Bone marrow (tissue), 2 donors: Measurements from ENCODE around the gene GALC.

Experiments used
- DNase-seq, 2 donors: peaks; one replicate each; lab custom pipeline; 2025; lab: John Stamatoyannopoulos, UW

Gene GALC

GRCh38 chr14:88005978-88006851 is 13.2 kb upstream of the GALC start:
- no peak for DNase-seq

- no peak for DNase-seq
These were observed 12.1 kb upstream of the GALC start, which contains the start of gene GPR65 for GRCh38 chr14:88005050-88005481. Gene GPR65 (plus strand): TSS chr14:88005135. CDS start chr14:88010848, 5,713 bp downstream.

DNA sequence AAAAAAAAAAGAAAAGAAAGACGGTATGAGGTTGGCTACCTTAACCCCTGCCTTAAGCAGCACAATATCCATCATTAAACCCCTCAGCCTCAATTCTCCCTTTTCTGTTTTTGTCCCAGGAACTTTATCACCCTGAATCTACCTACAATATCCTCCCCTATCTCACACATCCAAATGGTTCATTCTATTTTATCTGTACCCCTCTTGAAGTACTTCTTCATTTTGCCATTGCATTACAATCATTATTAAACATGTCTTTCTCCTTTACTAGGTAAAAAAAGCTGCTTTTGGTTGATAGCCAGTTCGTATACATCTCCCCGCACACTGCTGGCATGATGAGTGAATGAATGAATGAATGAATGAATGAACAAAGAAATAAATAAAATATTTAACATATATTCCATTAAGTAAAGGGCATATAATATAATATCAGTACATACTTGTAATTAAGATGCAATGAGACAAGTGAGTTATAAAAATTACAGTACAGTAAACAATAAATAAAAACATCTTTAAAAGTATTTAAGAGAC is 11.6 kb upstream of the GALC start:
- DNase-seq: no peak

DNA sequence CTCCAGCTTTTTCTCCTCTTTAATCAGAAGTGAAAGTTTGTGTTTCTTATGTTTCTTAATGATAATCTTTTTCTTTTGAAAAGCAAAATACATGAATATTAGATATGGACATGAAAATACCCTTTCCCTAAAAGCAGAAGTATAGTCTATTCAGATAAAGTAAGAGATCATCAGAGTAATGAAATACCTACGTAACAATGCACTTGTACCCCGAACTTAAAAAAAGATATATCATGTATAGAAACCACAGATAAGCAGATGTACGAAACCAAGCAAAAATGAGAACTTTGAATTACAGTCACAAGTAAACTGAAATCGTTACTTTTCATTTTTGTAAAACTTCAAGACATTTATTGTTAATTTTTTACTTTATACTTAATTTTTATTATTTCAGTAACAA is 10.4 kb upstream of the GALC start:
- no peak for DNase-seq

DNA sequence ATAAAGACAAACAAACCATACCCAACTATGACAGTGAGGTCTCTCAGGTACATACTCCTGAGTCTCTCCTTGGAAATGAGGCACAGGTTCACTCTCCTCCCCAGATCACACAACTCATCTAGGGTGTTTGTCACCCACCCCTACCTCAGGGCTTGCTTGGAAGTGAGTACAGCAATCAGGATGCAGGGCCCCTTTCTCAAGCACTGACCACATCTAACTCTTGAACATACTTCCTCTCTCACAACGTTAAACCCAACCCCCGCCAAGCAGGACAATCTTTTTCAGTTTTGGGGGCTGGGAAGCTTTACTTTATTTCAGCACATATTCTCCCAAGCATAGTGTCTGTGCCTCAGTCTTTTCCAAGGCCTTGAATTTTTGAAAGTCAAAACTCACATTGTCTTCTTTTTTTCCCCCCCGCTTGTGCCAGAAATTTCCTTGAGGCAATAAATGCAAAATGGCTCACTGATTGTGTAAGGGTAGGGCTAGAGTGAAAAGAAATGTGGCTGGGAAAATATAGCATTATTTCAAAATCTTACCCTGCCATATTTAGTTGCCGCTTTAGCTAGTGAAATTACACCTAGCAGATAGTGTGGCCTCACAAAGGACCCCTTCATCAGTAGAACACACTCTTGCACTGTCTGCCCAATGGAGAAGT is 9.6 kb upstream of the GALC start:
- DNase-seq: no peak

GRCh38 chr14:87999277-87999676 is 6.3 kb upstream of the GALC start:
- peak in 1 of 2 donors; percentile 61 for DNase-seq

GRCh38 chr14:87998482-87998881 is 5.5 kb upstream of the GALC start:
- DNase-seq: no peak

- no peak for DNase-seq
These were observed 3.3 kb upstream of the GALC start for GRCh38 chr14:87996291-87996592.

GRCh38 chr14:87995500-87996290 is 2.7 kb upstream of the GALC start:
- DNase-seq: no peak

DNA sequence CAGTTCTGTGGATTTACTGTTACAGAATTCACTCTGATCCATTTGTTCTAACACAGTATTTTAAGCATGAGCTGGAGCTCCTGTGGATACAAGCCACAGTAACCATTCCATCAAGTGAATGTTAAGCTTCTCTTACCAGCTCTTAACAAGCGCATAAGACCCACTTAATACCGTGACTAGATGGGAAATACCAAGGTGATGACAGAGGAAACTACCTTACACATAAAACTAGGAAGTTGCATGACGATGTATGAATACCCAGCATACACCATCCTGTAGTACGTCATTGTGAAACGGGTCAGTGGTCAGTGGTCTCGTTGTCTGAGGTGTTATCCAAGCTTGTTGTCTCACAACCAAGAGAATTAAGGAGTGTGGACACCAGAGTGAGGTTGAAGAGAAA is 2.0 kb upstream of the GALC start:
- DNase-seq: no peak

DNA sequence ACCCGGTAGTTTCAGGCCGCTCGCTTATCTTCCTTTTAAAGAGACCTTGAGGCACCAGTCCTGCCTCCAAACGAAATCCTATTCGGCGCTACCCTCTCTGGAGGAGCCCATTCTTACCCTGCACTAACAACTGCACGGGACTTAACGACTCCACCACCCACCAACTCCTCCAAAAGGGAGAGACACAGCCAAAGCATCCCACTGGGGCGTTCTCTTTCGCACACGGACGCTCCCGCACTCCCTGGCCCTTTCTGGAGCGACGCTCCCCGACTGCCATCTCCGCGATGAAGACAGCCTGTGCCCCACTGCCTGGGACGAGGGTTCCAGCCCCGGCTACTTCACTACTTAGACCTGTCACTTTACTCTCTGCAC is 650 bp downstream of the GALC start:
- no peak for DNase-seq

GRCh38 chr14:87990682-87991081 is 2.3 kb downstream of the GALC start:
- no peak for DNase-seq

GRCh38 chr14:87989956-87990299 is 3.1 kb downstream of the GALC start:
- DNase-seq: no peak

- DNase-seq: no peak
These were observed 3.6 kb downstream of the GALC start for GRCh38 chr14:87989221-87989955.

- no peak for DNase-seq
These were observed 13.3 kb downstream of the GALC start for GRCh38 chr14:87979689-87980088.

DNA sequence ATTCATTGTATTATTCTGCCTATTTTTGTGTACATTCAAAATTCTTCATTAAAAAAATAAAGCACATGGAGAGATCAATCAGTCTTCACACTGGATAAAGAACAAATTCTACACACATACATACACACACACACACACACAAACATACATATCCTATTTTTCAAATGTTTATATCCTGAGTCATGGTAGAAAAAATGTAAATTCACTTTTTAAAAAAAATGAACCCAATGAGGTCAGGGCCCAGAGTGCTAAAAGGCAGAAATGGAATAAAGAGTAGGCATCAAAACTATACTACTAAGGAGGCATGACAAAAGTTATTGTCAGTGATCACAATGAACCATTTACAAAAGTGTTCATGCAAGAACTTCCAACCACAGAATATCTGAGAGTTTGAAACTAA is 17.3 kb downstream of the GALC start:
- no peak for DNase-seq

- no peak for DNase-seq
These were observed 22.0 kb downstream of the GALC start for GRCh38 chr14:87971010-87971409.

- no peak for DNase-seq
These were observed 25.5 kb downstream of the GALC start for GRCh38 chr14:87967496-87967895.

DNA sequence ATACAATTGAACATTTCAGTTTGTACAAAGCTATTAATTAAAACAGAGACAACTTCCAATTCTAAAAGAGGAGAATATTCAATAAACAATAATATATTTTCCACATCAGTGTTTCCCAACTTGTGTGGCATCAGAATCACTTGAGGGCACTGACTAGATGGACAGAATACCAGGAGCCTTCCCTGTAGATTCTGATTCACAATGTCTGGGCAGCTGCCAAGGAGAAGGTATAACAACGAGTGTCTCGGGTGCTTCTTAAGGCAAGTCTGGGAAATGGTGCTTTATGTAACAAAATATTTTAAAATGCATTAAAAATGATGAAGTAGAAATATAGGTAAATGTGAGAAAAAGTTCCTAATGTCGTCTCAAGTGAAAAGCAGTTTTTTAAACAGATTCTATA is 26.2 kb downstream of the GALC start:
- no peak for DNase-seq

GRCh38 chr14:87961246-87961645 is 31.7 kb downstream of the GALC start:
- no peak for DNase-seq

DNA sequence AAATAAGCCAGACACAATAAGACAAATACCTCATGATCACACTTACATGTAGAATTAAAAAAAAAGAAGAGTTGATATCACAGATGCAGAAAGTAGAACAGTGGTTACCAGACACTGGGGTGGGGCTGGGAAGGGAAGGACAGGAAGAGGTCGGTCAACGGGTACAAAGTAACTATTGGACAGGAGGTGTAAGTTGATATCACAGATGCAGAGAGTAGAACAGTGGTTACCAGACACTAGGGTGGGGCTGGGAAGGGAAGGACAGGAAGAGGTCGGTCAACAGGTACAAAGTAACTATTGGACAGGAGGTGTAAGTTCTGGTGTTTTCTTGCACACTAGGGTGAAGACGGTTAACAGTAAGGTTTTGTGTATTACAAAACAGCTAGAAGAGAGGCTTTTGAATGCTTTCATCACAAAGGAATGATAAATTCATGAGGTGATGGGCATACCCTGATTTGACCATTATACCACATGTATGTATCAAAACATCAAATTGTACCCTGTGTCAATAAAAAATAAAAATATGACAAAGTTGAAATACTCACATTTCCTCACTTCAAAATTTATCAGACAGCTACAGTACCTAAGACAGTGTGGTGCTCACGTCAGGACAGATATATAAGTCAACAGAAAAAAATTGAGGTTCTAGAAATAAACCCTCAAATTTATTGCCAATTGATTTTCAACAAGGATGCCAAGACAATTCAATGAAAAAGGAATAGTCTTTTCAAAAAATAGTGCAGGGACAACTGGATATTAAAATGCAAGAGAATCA is 32.8 kb downstream of the GALC start:
- no peak for DNase-seq
